Activated effector memory CD4-positive, alpha-beta T cell treated with Interleukin-2 at 50 U/mL for 16 hours (primary cell): ENCODE results near the gene ANGPT4.
"Not testable (repeated sequence)": the region's sequence is repeated elsewhere in the genome, so short reads cannot be mapped to it uniquely, and the experiment has no call there.

Experiments
- DNase-seq: peaks from one replicate; pipeline ENCODE4 v3.0.0-alpha.2; 2020

ANGPT4 gene

DNA sequence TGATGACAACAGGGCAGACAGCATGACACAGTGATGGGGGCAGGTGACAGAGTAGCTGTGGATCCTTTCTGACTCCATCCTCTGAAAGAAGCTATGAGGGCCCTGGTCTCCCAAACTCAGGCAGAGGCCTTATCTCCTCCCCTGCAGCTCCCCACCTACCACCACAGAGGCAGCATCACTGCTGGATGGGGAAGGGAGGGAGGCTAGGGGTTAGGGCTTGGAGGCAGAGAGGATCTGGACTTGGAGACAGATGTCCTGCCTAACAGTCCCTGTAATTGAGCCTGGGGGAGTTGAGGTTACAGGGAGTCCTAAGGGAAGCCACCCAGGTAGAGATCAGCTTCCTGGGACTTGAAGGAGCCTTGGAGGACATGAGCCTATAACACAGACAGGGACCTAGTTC is 44.7 kb downstream of the ANGPT4 start:
- no peak for DNase-seq

DNA sequence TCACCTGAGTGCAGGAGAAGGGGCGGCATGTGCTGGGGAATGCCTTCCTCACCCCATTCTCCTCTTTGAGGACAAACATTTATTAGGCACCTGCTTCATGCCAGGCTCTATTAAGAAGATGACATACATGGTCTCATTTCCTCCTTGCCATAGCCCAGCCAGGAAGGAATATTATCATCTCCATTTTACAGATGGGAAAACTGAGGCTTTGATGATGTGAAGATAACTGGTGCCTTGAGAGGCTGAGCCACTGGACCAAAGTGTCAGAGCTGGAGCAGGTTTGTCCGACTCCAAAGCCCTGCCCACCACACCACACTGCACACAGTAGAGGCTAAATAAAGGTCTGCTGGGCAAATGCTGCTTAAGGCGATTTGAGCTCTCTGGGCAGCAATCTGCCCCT is 45.4 kb downstream of the ANGPT4 start:
- DNase-seq, result no peak

DNA sequence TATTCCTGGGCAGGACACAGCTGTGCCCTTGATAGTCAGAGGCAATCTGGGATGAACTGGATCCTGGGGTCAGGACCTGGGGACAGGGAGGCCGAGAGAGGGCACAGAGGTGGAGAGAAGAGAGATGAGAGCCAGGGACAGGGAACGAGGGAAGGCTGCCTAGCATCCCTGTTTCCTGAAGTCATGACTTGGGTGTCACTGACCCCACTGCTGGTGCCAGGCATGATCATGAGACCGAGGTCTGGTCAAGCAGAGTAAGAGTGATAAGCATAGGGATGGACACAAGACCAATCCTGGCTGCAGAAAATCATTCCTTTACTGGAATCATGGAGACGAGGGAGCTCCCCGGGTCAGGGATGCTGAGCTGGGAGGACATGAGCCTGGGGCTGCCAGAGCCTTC is 46.5 kb downstream of the ANGPT4 start:
- no peak for DNase-seq

DNA sequence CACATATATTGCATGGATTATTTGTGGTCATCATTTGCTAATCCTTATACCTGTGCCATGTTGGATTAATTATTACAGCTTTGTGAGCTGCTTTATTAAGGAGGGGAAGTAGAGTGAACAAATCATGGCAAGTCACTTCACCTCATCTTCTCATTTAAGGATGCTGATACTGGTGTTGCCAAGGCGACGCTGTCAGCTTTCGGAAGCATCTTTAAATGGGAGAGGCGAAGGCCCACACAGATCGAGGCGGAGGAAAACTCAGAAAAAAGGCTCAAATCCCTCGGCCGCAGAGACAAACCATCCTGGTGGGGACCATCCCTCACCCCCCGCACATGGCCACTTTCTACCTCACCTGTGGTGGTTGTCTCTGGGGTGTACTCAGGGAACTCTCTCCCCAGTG is 47.9 kb downstream of the ANGPT4 start:
- no peak for DNase-seq

DNA sequence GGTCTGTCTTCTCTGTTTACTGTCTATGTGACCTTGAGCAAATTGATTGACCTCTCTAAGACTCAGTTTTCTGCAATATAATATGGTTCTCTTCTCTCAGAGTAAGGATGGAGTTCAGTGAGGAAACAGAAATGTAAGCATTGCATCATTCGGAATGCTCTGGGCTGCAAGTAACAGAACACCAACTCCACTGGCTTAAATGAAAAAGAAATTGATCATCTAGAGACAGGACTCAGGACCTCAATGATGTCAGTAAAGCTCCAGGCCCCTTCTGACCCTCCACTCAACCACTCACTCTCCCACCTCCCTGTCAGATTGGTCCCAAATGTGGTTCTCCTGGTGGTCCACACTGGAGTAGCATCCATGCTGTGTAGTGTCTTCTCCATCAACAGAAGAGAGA is 50.7 kb downstream of the ANGPT4 start:
- no peak for DNase-seq

DNA sequence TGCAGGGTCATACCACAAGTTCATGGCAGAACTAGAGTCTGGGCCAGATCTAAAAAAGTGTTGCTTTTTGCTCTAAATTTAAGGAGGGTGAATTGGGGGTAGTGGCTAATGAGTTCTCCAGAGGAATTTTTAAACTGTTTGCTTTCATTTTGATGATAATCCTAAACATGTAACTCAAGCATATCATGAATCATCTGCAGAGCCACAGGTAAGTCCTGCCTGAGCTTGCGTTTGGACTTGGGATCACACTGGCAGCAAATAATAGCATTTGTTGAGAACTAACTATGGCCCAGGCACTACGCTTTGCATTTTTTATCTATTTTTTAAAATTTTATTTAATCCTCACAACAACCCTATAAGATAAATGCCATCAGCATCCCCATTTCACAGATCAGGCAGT is 55.2 kb downstream of the ANGPT4 start:
- DNase-seq, result no peak

DNA sequence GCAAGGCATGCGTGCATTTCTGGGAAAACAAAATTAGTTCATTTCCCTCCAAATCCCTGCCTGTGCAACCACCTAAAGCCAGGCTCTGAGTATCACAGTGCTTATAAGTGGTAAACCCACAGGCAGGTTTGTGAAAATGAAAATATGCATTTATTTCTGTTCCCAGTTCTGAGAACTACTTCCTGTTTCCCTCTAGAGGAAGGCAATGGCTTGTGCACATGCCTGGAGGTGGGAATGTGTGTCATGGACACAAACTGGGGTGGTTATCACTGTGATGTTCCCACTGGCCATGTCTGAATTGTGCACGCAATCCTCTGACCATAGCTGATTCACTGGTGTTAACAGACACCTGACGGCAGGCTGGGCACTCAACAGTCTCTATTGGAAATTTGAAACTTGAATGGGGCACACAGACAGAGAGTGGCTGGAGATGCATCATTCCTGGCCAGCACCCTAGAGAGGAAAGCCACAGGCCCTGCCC is 56.3 kb downstream of the ANGPT4 start:
- no peak for DNase-seq

DNA sequence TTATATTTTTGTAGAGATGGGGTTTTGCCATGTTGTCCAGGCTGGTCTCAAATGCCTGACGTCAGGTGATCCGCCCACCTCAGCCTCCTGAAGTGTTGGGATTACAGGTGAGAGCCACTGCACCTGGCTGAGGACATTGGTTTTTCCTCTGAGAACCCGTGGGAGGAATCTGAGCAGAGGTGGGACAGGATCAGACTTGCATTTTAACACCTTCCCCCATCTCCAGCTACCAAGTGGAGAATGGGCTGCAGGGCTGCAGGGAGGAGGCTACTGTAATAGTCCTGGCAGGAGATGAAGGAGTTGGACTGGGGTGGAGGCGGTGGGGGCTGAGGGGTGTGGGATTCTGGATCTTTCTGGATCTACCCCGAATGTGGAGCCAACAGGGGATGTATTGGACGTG is 58.1 kb downstream of the ANGPT4 start:
- no peak for DNase-seq

DNA sequence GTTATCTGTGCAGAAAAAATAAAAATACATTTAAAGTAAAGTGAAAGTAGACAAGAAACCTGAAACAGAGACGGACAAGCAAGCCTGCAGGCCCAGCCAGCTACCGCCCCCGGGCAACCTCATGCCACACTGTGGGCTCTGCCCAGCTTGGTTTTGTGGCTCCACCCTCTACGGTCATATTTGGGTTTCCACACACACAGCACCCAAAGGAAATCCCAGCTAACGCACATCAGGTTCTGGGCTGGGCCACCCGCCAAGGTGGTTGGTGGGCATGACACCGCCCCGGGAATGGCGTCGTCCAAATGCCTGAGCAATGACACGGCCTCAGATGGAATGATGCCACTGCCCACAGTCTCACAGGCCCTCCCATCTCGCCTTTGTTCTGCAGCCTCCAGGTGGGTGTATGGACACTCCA is 59.8 kb downstream of the ANGPT4 start:
- DNase-seq, result peak; percentile 35

DNA sequence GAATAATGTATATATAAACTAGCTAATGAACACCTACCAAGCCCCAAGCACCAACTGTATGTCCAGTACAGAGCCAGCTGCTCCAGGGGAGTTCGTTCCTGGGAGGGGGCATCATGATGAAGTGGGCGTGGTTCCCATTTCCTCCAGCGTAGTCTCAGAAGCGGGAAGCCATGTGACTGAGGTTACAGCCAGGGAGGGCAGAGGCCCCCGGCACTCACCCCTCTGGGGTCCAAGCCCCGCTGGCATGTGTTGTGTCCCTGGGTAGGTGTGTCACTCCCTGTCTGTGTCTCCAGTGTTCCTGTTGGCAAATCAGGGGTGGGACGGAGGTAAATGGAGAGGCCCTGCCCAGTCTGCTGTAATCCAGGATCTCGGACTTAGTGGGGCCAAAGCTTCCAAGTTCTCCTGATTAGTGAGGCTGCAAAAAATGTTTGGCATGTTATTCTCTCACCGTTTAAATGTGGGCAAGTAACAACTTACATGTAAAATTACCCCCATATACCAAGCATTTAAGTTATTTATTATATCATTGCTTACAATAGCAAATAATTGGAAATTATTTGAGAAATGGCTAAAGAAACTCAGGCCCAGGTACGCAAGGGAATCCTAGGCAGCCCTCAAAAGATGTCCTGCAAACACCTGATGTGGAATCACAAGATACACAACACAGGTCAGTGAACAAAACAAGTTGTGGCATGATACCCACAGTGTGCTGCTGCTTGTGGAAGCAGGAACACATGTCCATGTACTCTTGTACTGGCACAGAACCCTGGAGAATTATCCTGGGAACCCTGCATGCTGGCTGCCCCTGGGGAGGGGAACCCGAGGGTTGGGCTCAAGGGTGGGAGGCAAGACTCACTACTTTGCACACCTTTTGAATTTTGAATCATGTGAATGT is 60.4 kb downstream of the ANGPT4 start:
- no peak for DNase-seq

DNA sequence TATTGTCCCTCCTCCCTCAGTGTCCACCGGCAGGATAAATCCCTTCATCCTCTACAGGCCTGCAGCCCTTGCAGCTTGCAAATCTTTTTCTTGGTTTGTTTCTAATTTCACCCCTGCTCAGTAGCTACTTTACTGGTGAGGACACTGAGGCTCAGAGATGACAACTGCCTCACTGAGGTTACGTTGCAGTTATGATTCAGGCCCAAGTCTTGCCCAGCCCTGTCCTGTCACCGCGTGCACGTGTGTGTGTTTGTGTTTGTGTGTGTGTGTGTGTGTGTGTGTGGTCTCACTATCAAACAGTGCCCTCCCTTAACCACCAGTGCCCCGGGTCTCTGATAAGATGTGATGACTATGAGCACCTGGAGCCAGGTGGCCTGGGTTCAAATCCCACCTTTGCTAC is 61.5 kb downstream of the ANGPT4 start:
- DNase-seq, result no peak

DNA sequence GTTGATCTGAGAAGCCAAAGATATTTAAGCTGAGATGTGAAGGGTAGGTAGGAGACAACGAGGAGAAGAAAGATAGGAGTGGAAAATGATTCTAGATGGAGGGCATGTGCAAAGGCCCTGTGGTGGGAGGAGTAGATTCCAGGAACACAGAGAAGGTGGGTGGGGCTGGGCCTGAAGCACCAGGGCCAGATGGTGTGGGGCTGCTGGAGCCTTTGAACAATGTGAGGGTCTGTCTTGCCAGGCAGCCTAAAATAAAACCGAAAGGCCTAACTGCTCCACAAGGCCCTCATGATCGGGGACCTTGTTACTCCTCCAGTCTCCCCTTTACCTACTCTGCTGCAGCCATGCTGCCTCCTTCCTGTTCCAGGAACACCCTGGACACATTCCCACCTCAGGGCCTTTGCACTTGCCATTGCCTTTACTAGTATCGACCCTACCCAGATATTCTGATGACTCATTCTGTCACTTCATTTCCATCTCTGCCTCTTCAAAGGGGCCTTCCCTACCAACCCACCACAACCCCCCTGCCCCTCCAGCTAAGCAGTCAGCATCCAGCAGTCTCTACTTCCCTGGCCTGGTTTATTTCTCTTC is 62.6 kb downstream of the ANGPT4 start:
- no peak for DNase-seq

DNA sequence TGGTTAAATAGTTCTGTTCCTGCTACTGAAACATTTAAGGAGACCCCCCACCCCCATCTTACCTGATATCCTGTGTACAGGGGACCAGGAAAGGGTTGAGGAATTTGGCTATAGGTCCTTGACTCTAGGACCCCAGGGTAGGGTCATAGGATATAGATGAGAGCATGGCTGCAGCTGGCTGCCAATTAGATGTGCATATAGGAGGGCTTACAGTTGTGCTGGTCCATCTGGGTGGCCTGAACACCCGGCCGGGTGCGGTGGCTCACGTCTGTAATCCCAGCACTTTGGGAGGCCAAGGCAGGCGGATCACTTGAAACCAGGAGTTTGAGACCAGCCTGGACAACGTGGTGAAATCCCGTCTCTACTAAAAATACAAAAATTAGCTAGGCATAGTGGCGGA is 67.4 kb downstream of the ANGPT4 start:
- DNase-seq, result not testable (repeated sequence)

DNA sequence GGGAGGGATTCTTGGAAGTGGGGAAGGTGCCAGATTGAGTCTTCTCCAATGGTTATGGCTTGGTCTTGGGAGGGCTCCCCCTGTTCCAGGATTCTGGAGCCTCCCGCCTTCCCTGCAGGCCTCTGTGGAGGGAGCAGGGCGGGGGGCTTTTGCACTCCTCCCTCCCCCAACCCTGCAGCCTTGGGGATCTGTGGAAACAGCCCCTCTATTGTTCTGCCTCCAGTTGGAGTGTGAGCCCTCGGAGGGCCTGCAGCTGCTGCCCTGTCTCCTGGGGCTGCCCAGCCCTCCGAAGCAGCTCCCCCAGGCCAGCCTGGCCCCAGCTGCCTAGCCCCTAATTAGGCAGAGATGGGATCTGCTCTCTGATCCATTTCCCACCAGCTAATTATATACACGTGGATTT is 67.9 kb downstream of the ANGPT4 start:
- DNase-seq, result no peak

DNA sequence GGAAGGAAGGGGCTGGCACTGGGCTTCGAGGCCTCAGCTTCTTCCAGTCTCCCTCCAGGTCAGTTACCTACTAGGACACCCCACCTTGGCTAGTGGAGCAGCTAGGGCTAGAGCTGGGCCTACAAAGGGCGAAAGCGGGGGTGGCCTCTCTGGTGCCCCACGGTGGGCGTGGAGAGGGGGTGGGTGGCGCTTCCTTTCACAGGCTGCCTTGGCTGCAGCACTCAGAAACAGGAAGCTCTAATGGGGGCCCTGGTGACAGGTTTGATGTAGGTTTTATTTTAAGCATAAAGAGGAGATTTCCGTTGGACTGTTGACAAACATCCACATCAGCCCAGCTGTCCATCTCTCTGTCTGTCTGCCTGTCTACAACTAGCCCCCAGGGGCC is 69.2 kb downstream of the ANGPT4 start:
- DNase-seq, result peak; percentile 49

DNA sequence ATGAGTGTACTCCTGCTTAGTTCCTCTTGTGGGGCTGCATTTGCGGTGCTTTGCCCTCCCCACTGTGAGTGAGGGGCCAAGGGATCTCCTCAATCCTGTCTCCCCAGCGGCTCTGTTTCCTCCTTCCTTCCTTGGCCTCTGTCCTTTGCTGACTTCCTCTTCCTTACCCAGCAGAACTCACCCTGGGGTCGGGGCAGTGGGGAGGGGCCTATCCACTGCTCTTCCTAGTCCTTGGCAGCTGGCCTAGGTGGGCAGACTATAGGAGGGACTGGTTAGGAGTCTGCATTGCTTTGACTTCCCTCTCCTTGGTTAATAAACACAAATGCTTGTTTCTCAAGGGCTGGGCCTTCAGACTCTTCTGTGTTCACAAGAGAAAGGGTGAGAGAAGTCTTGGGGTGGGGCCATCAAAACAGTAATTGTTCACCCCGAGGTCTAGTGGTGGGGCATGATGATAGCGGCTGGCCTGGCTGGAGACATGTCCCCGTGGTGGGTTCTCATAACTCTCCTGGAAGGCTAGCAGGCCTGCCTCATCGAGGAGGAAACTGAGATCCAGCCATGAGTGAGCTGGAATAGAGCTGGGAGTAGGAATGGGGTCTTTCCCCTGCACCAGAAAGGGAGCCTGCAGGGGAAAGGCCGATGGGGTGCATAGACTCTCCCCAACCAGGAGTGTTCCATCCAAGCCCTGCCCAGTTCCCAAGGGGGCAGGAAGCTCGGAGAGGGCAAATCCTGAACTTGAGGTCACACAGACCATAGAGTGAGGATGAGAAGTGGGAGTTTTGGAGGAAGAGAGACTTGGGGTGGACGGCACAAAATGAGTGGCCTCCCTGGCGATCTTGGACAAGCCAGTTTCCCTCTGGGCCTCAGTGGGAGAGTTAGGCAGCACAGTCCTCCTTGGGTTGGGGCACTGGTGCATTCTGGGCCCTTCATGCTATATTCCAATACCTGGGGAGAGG is 69.9 kb downstream of the ANGPT4 start:
- DNase-seq, result no peak

DNA sequence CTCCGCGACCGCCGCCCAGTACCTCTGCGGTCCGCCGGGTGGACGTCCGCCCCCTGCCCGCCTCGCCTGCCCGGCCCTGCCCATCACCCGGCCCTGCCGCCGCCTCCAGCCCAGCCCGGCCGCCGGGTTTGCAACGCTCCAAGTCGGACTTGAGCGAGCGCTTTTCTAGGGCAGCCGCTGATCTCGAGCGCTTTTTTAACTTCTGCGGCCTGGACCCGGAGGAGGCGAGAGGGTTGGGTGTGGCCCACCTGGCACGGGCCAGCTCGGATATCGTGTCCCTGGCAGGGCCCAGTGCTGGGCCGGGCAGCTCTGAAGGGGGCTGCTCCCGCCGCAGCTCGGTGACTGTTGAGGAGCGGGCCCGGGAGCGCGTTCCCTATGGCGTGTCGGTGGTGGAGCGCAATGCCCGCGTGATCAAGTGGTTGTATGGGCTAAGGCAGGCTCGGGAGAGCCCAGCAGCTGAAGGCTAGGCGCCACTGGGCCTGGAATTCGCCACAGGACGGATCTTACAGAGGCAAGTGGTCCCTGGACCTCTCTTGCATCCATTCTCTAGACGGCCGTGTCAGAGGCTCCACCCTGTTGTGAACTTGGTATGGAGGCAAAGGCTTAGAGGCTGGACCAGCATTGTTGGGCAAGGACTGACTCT is 70.8 kb downstream of the ANGPT4 start:
- DNase-seq, result no peak

DNA sequence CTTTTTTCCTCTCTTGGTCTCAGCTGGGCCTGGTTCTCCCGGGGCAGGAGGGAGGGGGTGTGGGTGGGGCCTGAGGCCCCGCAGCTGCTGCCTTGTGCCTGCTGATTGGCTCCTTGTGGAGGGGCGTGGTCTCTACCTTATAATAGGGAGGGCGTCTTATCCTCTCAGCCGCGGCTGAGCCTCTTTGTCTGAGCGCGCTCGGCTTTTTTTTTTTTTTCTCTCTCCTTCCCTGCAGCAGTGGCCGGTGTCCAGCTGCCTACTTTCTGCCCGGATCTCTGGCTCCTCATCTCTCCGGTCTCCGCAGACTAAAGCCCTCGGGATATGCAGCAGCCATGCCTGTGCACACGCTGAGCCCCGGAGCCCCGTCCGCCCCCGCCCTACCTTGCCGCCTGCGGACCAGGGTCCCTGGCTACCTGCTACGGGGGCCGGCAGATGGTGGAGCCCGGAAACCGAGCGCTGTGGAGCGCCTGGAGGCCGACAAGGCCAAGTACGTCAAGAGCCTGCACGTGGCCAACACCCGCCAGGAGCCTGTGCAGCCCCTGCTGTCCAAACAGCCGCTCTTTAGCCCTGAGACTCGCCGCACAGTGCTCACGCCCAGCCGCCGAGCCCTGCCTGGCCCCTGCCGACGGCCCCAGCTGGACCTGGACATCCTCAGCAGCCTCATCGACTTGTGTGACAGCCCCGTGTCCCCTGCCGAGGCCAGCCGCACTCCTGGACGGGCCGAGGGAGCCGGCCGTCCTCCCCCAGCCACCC is 71.5 kb downstream of the ANGPT4 start:
- peak; percentile 86 for DNase-seq

DNA sequence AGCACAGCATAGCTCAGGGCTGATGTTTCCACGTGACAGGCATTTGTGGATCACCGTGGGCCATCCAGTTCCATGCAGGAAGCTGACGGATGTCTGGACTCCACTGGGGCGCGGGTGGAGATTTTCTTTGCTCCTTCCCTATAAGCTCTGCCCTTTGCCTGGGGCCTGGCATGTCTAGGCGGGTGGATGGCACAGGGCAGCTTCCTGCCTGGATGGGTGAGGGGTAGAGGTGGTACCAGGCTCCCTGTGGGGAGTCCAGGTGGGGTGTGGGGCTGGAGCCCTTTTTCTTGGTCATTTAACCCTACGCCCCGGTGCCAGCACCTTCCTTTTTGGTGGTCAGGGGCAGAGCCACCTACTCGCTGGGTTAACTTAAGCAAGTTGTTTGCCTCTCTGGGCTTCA is 72.2 kb downstream of the ANGPT4 start:
- DNase-seq, result no peak

DNA sequence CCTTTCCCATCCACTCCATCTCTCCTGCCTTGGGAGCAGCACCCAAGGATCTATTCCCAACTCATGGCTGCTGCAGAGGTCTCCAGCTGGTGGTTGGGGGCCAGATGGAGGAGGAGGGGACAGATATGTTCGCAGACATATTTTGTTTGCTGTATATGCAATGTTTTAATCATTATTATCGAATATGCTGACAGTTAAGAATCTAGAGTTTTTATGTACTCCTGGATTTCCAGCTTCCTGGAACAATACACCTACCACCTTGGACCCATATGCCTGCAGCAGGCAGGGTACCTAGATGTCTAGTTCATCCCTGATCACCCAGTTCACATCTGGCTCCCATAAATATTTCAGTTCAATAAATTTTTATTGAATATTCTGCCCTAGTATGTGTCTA is 73.6 kb downstream of the ANGPT4 start:
- DNase-seq, result no peak

DNA sequence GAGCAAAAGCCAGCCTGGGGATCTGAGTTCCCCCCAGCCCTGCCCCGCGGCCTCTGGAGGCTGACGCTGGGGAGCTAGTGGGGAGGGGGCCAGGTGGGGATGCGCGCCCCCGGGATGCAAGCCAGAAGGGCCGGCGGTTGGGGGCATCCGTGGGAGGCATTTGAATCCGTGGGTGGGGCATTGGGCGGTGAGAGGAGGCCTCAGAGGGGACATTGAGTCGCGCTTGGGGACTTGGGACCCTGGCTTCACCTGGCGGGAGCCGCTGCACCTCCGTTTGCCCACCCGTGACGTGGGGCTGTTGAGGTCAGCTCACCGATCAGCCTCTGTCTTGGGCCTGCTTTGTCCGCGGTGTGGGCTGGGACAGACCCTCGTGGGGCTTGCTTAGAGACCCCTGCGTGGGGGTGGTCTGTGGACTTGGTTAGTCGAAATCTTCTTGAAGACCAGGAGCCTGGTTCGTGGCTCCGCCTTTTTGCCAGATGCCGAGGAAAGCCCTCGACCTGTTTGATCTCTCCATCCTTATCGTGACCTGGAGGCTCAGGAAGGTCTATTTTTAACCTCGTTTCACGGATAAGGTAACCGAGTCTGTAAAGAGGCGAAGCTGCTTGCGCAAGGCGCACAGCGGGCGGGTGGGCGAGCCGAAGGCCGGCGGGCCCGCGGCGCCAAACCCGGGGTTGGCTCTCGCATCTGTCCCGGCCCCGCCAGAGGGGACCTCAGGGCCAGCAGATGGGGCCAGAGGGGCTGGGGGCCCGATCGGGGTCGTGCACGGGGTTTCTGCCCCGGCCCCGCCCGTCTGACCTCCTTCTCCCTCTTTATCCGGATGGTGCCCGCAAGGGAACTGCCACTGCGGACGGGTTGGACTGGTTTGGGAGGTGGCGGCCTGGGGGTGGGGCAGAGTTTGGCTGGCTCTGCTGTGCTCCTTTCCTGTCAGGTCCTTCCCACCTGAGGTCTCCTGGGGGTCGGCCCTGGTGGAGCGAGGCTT is 74.3 kb downstream of the ANGPT4 start:
- DNase-seq, result no peak
